ENCODE data around the gene SULT4A1. TPM values are rescaled to one million over a fixed set of nuclear protein-coding genes. Genes with fewer than 3 reads are reported as not detected.
"Not testable (repeated sequence)": the region's sequence is repeated elsewhere in the genome, so short reads cannot be mapped to it uniquely, and the experiment has no call there.

The SULT4A1 gene
- total RNA-seq, 2 donors from 2014 or later, result not detected

DNA sequence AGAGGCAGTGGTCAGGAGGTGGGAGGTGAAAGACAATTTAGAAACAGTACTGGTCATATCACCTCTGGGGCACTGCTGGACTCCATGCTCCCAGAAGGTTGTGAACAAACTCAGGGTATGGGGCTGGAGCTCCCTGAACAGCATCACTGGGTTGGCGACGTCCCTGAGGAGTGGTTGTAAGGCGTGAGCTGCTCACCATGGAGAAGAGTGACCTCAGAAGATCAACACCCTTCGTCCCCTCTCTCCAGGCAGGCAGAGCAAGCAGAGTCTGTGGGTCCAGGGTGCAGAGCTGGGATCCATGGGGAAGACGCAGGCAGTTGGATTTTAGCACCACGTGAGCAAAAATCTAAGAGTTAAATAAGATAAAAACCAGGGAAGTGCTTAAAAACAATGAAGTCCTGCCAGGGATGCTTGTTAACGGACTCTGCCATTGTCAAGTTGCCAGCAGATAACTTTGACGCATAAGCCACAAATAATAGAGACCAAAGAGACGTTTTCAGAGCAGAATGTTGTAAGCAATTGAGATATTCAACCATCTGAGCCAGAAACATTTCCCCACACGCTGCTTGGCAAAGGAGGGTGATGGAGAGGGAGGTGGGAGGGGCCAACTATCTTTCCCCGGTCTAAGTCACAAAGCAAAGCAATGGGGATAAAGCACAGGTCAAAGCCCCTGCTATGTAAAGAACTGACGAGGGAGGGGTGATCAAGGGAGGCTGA, 15.9 kb upstream of the SULT4A1 start:
- Histone ChIP-seq H3K9me3 (no peaks in the 10 kb centered on the region), H3K27me3 (replicated peaks; ENCODE audit: insufficient read depth) (no peaks in the 10 kb centered on the region), H3K4me3 (no peak overlapping the region), H3K4me1 (ENCODE audit: control insufficient read depth in 1 of 2, low read depth in 2 of 2) (no peaks in the 10 kb centered on the region), H3K27ac (no peak overlapping the region), H3K36me3 (no peaks in the 10 kb centered on the region)
- TF ChIP-seq, protein P1, sequence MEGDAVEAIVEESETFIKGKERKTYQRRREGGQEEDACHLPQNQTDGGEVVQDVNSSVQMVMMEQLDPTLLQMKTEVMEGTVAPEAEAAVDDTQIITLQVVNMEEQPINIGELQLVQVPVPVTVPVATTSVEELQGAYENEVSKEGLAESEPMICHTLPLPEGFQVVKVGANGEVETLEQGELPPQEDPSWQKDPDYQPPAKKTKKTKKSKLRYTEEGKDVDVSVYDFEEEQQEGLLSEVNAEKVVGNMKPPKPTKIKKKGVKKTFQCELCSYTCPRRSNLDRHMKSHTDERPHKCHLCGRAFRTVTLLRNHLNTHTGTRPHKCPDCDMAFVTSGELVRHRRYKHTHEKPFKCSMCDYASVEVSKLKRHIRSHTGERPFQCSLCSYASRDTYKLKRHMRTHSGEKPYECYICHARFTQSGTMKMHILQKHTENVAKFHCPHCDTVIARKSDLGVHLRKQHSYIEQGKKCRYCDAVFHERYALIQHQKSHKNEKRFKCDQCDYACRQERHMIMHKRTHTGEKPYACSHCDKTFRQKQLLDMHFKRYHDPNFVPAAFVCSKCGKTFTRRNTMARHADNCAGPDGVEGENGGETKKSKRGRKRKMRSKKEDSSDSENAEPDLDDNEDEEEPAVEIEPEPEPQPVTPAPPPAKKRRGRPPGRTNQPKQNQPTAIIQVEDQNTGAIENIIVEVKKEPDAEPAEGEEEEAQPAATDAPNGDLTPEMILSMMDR (IDR thresholded peaks at IDR 0.05), result no peak
- ATAC-seq (ENCODE audit: insufficient number of reproducible peaks, low FRiP score, low read depth) (no peak), DNase-seq (ENCODE audit: low spot score) (no peak)

DNA sequence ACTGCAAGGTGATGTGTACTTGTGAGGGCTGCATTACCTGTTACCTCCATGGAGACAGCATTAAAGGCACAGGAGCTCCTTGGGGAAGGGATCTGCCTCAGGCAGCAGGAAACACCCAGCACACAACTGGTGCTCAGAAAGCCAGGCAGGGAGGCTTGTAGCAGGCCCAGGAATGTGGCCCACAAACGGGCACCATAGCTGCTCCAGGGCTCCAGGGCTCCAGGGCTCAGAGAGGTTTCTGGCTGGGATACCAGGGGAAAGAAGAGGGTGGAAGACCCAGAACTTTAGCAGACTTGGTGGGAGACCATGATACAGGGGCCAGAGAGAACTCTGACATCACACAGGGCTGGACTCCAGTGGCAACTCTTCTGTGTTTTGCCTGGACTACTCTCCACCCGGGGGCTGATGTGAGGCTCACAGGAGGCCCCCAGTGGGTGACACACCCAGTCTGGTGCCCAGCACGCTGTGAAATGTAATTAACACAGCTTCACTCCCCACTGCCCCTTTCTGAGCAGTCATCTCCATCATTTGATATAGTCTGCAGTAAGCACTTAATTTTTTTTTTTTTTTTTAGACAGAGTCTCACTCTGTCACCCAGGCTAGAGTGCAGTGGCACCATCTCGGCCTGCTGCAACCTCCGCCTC, 14.7 kb upstream of the SULT4A1 start:
- ATAC-seq (ENCODE audit: insufficient number of reproducible peaks, low FRiP score, low read depth) (no peak), DNase-seq (ENCODE audit: low spot score) (no peak)
- Histone ChIP-seq H3K27ac (no peak overlapping the region), H3K4me1 (ENCODE audit: control insufficient read depth in 1 of 2, low read depth in 2 of 2) (no peaks in the 10 kb centered on the region), H3K4me3 (no peak overlapping the region), H3K36me3 (no peaks in the 10 kb centered on the region), H3K27me3 (replicated peaks; ENCODE audit: insufficient read depth) (no peaks in the 10 kb centered on the region), H3K9me3 (no peaks in the 10 kb centered on the region)
- TF ChIP-seq, protein P1 (IDR thresholded peaks at IDR 0.05), result no peak

DNA sequence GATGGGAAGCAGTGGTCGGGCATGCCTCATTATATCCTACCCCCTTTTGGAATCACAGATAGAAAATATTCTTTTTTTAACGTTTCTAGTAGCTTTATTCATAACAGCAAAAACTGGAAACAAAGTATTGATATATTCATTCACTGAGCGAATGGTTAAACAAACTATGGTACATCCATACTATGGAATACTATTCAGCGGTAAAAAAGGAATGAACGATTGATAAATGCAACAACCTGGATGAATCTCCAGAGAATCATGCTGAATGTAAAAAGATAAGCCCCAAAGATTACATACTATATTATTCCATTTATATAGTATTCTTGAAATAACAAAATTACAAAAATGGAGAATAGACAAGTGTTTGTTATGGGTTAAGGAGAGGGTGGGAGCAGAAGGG, 7.5 kb upstream of the SULT4A1 start:
- Histone ChIP-seq H3K27me3 (replicated peaks; ENCODE audit: insufficient read depth) (no peaks in the 10 kb centered on the region), H3K4me3 (no peak overlapping the region), H3K27ac (no peak overlapping the region), H3K36me3 (no peaks in the 10 kb centered on the region), H3K9me3 (no peaks in the 10 kb centered on the region), H3K4me1 (ENCODE audit: control insufficient read depth in 1 of 2, low read depth in 2 of 2) (no peaks in the 10 kb centered on the region)
- DNase-seq (ENCODE audit: low spot score), result no peak
- ATAC-seq (ENCODE audit: insufficient number of reproducible peaks, low FRiP score, low read depth), result no peak
- TF ChIP-seq, protein P1 (IDR thresholded peaks at IDR 0.05), result no peak

DNA sequence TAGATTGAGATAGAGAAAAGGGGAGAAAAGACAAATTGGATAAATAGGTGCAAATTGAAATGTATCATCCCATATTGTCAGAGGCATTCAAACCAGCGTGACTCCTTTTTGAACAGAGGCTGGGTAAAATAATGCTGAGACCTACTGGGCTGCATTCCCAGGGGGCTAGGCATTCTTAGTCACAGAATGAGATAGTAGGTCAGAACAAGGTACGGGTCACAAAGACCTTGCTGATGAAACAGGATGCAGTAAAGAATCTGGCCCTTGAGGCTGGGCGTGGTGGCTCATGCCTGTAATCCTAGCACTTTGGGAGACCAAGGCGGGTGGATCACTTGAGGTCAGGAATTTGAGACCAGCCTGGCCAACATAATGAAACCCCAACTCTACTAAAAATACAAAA, 6.7 kb upstream of the SULT4A1 start:
- not testable (repeated sequence) for DNase-seq (ENCODE audit: low spot score); H3K27me3 ChIP-seq (replicated peaks; ENCODE audit: insufficient read depth); H3K9me3 ChIP-seq; ATAC-seq (ENCODE audit: insufficient number of reproducible peaks, low FRiP score, low read depth); H3K36me3 ChIP-seq; H3K4me1 ChIP-seq (ENCODE audit: control insufficient read depth in 1 of 2, low read depth in 2 of 2); H3K4me3 ChIP-seq; H3K27ac ChIP-seq

DNA sequence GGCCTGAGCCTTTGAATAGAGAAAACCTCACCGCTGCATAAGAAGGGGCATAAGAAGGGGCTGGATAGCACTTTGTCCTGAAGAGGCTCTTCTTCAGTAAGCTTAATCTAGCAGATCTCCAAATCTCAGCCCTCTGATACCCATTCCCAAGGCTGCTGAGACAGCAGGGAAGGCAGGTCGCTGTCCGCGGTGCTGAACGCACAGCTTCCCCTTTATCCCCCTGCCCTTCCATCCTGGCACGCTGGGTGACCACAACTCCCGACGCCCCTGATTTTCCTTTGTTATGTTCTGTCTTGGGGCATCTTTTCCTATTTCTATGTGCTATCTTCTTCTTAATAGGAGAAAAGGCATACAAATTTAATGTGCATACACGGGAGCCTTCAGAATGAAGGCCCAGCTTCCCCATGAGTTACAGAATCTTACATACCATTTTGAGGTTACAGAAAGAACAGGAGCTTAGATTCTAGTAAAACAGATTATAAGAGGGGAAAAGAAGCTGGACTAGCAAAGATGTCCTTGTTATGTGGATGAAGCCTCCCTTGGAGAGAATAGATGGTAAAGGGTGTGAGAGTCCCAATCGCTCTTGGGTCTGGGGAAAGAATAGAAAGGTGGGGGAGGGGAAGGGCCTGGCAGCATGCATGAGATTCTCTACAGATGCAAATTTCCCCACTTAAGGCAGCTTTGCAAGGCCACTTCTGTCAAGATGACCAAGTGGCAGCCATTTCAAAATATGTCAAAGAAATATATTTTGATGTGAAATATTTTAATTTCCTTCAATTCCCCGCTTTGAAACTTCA, 5.7 kb upstream of the SULT4A1 start:
- DNase-seq (ENCODE audit: low spot score) (no peak), ATAC-seq (ENCODE audit: insufficient number of reproducible peaks, low FRiP score, low read depth) (no peak)
- no peaks in the 10 kb centered on the region for H3K9me3 ChIP-seq

More for the DNA sequence above, 5.7 kb upstream of the SULT4A1 start:
- Histone ChIP-seq H3K27ac (no peak overlapping the region), H3K4me3 (no peak overlapping the region), H3K36me3 (no peaks in the 10 kb centered on the region), H3K27me3 (replicated peaks; ENCODE audit: insufficient read depth) (no peaks in the 10 kb centered on the region), H3K4me1 (ENCODE audit: control insufficient read depth in 1 of 2, low read depth in 2 of 2) (no peaks in the 10 kb centered on the region)
- TF ChIP-seq, protein P1 (IDR thresholded peaks at IDR 0.05), result no peak
